HepG2 (cell line): ENCODE data around the gene YWHAQ. TPM values are rescaled to one million over a fixed set of nuclear protein-coding genes. Genes with fewer than 3 reads are reported as not detected.

ENCODE experiments used
- ASH2L ChIP-seq: fragments of 300-600, 200-600 bp; sonication (generic); IDR thresholded peaks from 2 replicates; pipeline ENCODE4 v1.7.0; 2017; ENCODE audit warnings: low read depth, mild to moderate bottlenecking, moderate library complexity, mixed read lengths, low read length; ENCODE audit not compliant: insufficient read length
- GZF1 ChIP-seq: sonication (generic); formaldehyde crosslinking; IDR thresholded peaks from 2 replicates; pipeline ENCODE4 v1.5.1; 2020; ENCODE audit warnings: mild to moderate bottlenecking, missing genetic modification reagents
- HOMEZ ChIP-seq: IDR thresholded peaks from 2 replicates; pipeline ENCODE4 v1.6.1; 2016; ENCODE audit warnings: low read depth
- MXD3 ChIP-seq: IDR thresholded peaks from 2 replicates; pipeline ENCODE4 v1.6.1; 2016; ENCODE audit warnings: mild to moderate bottlenecking, missing biosample characterization, missing genetic modification reagents
- MXI1 ChIP-seq: IDR thresholded peaks from 3 replicates; pipeline ENCODE4 v1.6.1; 2012; ENCODE audit warnings: low read depth, low read length, inconsistent platforms, borderline replicate concordance
- NR2F6 ChIP-seq, 2 experiments: IDR thresholded peaks; 2 replicates each; pipeline ENCODE4 v1.6.1; 2016; ENCODE audit warnings: antibody characterized with exemption in 1 of 2, mild to moderate bottlenecking in 1 of 2
- PCBP2 ChIP-seq: fragments of 200-400 bp; formaldehyde crosslinking; optimal IDR thresholded peaks from 2 replicates; pipeline ENCODE3; 2018; ENCODE audit warnings: low read length, low read depth; ENCODE audit not compliant: poor library complexity, severe bottlenecking
- RBFOX2 ChIP-seq: fragments of 200-400 bp; formaldehyde crosslinking; IDR thresholded peaks from 2 replicates; pipeline ENCODE4 v1.6.1; 2017; ENCODE audit warnings: low read depth, mild to moderate bottlenecking, low read length
- RCOR2 ChIP-seq: IDR thresholded peaks from 2 replicates; pipeline ENCODE4 v1.6.1; 2016; ENCODE audit warnings: missing biosample characterization, missing genetic modification reagents
- ZBTB2 ChIP-seq: sonication (generic); formaldehyde crosslinking; IDR thresholded peaks from 2 replicates; pipeline ENCODE4 v1.8.0; 2022; ENCODE audit warnings: low read depth, missing genetic modification reagents
- ZNF142 ChIP-seq: sonication (generic); formaldehyde crosslinking; IDR thresholded peaks from 2 replicates; pipeline ENCODE4 v1.4.0; 2020; ENCODE audit warnings: missing genetic modification reagents
- ZNF382 ChIP-seq: sonication (generic); formaldehyde crosslinking; IDR thresholded peaks from 2 replicates; pipeline ENCODE4 v1.5.0; 2020; ENCODE audit warnings: missing genetic modification reagents, mild to moderate bottlenecking, borderline replicate concordance
- ZNF652 ChIP-seq: IDR thresholded peaks from 2 replicates; pipeline ENCODE4 v1.6.1; 2016; ENCODE audit warnings: low read depth, borderline replicate concordance
- ZNF784 ChIP-seq: sonication (generic); formaldehyde crosslinking; IDR thresholded peaks from 2 replicates; pipeline ENCODE4 v1.5.1; 2020; ENCODE audit warnings: missing genetic modification reagents, mild to moderate bottlenecking, borderline replicate concordance
- ZUFSP ChIP-seq: sonication (generic); formaldehyde crosslinking; IDR thresholded peaks from 2 replicates; pipeline ENCODE4 v1.9.0; 2021; ENCODE audit warnings: missing genetic modification reagents, mild to moderate bottlenecking, borderline replicate concordance
- polyA plus RNA-seq, 8 experiments: library from polyadenylated mRNA; depleted of rRNA in 3 of 8; stranded (reverse) in 7 of 8; unstranded in 1 of 8; fragments of >200 nt; fragmentation: Illumina TruSeq in 4 of 8; extraction: Trizol in 4 of 8; gene quantifications; 2 replicates each; pipeline versions ENCODE4 v1.2.1 to v1.2.3, GENCODE V29; 2011 to 2016; ENCODE audit warnings: low read depth in 4 of 8, missing spikeins in 1 of 8, mixed read lengths in 1 of 8; ENCODE audit not compliant: insufficient read depth in 1 of 8
- total RNA-seq, 5 experiments: library from RNA; depleted of rRNA; stranded (reverse); fragments of >200 nt; fragmentation: Illumina TruSeq; extraction: Trizol; gene quantifications; 2 replicates each; pipeline ENCODE4 v1.2.3, GENCODE V29; 2016; ENCODE audit warnings: low read depth in 1 of 5

Gene YWHAQ
- total and polyA plus RNA-seq, 2 of the 13 experiments (the other 11 are each of a cell fraction or from before 2014, with no cell fraction given): 160 to 304 TPM

- no peak; the same call in 1 of the 2 replicates for TF ChIP-seq ZNF142
- no peak for TF ChIP-seq ZUFSP (CRISPR knock-in tag)
- peak; percentile 24 for TF ChIP-seq NR2F6 (IDR thresholded peaks at IDR 0.05)
- no peak; the same call in 1 of the 2 replicates for TF ChIP-seq NR2F6 (CRISPR knock-in tag; IDR thresholded peaks at IDR 0.05)
- TF ChIP-seq GZF1: no peak; the same call in 1 of the 2 replicates
- no peak for TF ChIP-seq RCOR2 (CRISPR knock-in tag)
- peak; percentile 76; the same call in 1 of the 2 replicates for TF ChIP-seq ZNF784 (CRISPR knock-in tag)
- peak; percentile 84; the same call in 1 of the 2 replicates for TF ChIP-seq MXD3
- peak; percentile 99 for TF ChIP-seq ZBTB2 (CRISPR knock-in tag)
- TF ChIP-seq PCBP2: peak; percentile 67
- TF ChIP-seq ASH2L: peak; percentile 99
- no peak for TF ChIP-seq ZNF382
- TF ChIP-seq ZNF652 (CRISPR knock-in tag): no peak
- TF ChIP-seq HOMEZ (CRISPR knock-in tag): 0 out of 2 replicates have a peak, but pooled peaks have one; percentile 55
- peak; percentile 99 for TF ChIP-seq RBFOX2
- TF ChIP-seq MXI1: peak; percentile 87; the same call in 2 of the 3 replicates
Observed at GRCh38 chr2:9555297-9556120, 75.3 kb downstream of the YWHAQ start, which contains the start of gene ADAM17 (continued).
